GM23338 (cell line): ENCODE measurements around the gene NTN1. TPM values are rescaled to one million over a fixed set of nuclear protein-coding genes. Genes with fewer than 3 reads are reported as not detected.

Experiments
- ATAC-seq: fragments of 200-7000 bp; cut with Tn5 transposase; 3 replicates; pipeline ENCODE4 v1.9.1; 2020
- DNase-seq: peaks from one replicate; pipeline ENCODE4 v3.0.0-alpha.2; 2015; ENCODE audit warnings: low spot score
- H2AFZ ChIP-seq: fragments of 200-600 bp; sonication (generic); 2 replicates; pipeline ENCODE4 v1.8.0; 2016; ENCODE audit warnings: antibody characterized with exemption, mild to moderate bottlenecking, moderate library complexity
- H3F3A ChIP-seq: fragments of 200-600 bp; sonication (generic); replicated peaks from 2 replicates; pipeline ENCODE4 v1.8.0; 2017; ENCODE audit warnings: antibody characterized with exemption, mixed run types, low read depth
- H3K27ac ChIP-seq: fragments of 200-600 bp; sonication (generic); 2 replicates; pipeline ENCODE4 v1.6.1; 2016; ENCODE audit warnings: low read depth
- H3K27me3 ChIP-seq: fragments of 200-600 bp; sonication (generic); 2 replicates; pipeline ENCODE4 v1.8.0; 2016; ENCODE audit warnings: mild to moderate bottlenecking, mixed run types, moderate library complexity; ENCODE audit not compliant: insufficient read depth
- H3K36me3 ChIP-seq: fragments of 200-600 bp; sonication (generic); 2 replicates; pipeline ENCODE4 v1.8.0; 2016; ENCODE audit warnings: mild to moderate bottlenecking; ENCODE audit not compliant: insufficient read depth
- H3K4me1 ChIP-seq: fragments of 200-600 bp; sonication (generic); 2 replicates; pipeline ENCODE4 v1.8.0; 2016; ENCODE audit warnings: mild to moderate bottlenecking, moderate library complexity; ENCODE audit not compliant: insufficient read depth
- H3K4me2 ChIP-seq: fragments of 200-600 bp; sonication (generic); 2 replicates; pipeline ENCODE4 v1.7.1; 2017; ENCODE audit warnings: mixed run types
- H3K4me3 ChIP-seq: fragments of 200-600 bp; sonication (generic); 2 replicates; pipeline ENCODE4 v1.6.1; 2016; ENCODE audit warnings: mixed run types
- H3K79me2 ChIP-seq: fragments of 200-600 bp; sonication (generic); replicated peaks from 2 replicates; pipeline ENCODE4 v1.8.0; 2017; ENCODE audit warnings: mild to moderate bottlenecking; ENCODE audit not compliant: insufficient read depth
- H3K9me2 ChIP-seq: fragments of 200-600 bp; sonication (generic); 2 replicates; pipeline ENCODE4 v1.8.0; 2017; ENCODE audit not compliant: insufficient read depth
- H4K20me1 ChIP-seq: fragments of 200-600 bp; sonication (generic); replicated peaks from 2 replicates; pipeline ENCODE4 v1.8.0; 2017; ENCODE audit warnings: mild to moderate bottlenecking; ENCODE audit not compliant: insufficient read depth
- H3K27ac Mint-ChIP-seq: 2 replicates; pipeline ENCODE4 v1.8.0; 2020; ENCODE audit warnings: inconsistent platforms, mild to moderate bottlenecking, moderate library complexity, mixed read lengths
- H3K27me3 Mint-ChIP-seq: 3 replicates; pipeline ENCODE4 v1.8.0; 2022; ENCODE audit warnings: low read depth, mild to moderate bottlenecking, moderate library complexity, mixed read lengths, inconsistent platforms; ENCODE audit not compliant: insufficient read depth, poor library complexity
- H3K36me3 Mint-ChIP-seq: 3 replicates; pipeline ENCODE4 v1.8.0; 2021; ENCODE audit warnings: low read depth, mild to moderate bottlenecking, inconsistent platforms, moderate library complexity, mixed read lengths
- H3K4me1 Mint-ChIP-seq: 3 replicates; pipeline ENCODE4 v1.8.0; 2020; ENCODE audit warnings: mild to moderate bottlenecking, inconsistent platforms, mixed read lengths
- H3K4me3 Mint-ChIP-seq: 3 replicates; pipeline ENCODE4 v1.8.0; 2021; ENCODE audit warnings: moderate library complexity, mild to moderate bottlenecking, inconsistent platforms, mixed read lengths
- H3K9me3 Mint-ChIP-seq: 3 replicates; pipeline ENCODE4 v1.8.0; 2020; ENCODE audit warnings: moderate library complexity, mild to moderate bottlenecking, inconsistent platforms, mixed read lengths
- CREB1 ChIP-seq: fragments of 250-450 bp; sonication (Bioruptor Pico); IDR thresholded peaks from 2 replicates; pipeline ENCODE4 v1.5.0; 2020; ENCODE audit warnings: low read depth, mild to moderate bottlenecking, moderate library complexity
- EZH2 ChIP-seq: fragments of 200-600 bp; sonication (generic); IDR thresholded peaks from one replicate; pipeline ENCODE4 v1.8.0; 2017; ENCODE audit warnings: antibody characterized with exemption, mild to moderate bottlenecking, low read depth; ENCODE audit not compliant: unreplicated experiment
- EZH2phosphoT487 ChIP-seq: fragments of 200-600 bp; sonication (generic); IDR thresholded peaks from one replicate; pipeline ENCODE4 v1.8.1; 2018; ENCODE audit warnings: antibody characterized with exemption; ENCODE audit not compliant: unreplicated experiment
- NANOG ChIP-seq: IDR thresholded peaks from 2 replicates; pipeline ENCODE4 v1.6.1; 2016; ENCODE audit warnings: antibody characterized with exemption, borderline replicate concordance
- POLR2AphosphoS5 ChIP-seq: IDR thresholded peaks from 2 replicates; pipeline ENCODE4 v1.6.1; 2016; ENCODE audit warnings: antibody characterized with exemption, low read depth
- REST ChIP-seq: IDR thresholded peaks from one replicate; pipeline ENCODE4 v1.6.1; 2018; ENCODE audit warnings: antibody characterized with exemption; ENCODE audit not compliant: unreplicated experiment
- STAT1 ChIP-seq: IDR thresholded peaks from one replicate; pipeline ENCODE4 v1.6.1; 2016; ENCODE audit warnings: antibody characterized with exemption; ENCODE audit not compliant: unreplicated experiment
- ZNF114 ChIP-seq: fragments of 250-450 bp; sonication (Bioruptor Pico); IDR thresholded peaks from 2 replicates; pipeline ENCODE4 v1.5.0; 2020; ENCODE audit warnings: mild to moderate bottlenecking, moderate library complexity
- ZNF331 ChIP-seq: fragments of 250-450 bp; sonication (Bioruptor Pico); IDR thresholded peaks from 2 replicates; pipeline ENCODE4 v1.5.0; 2020; ENCODE audit warnings: low read depth, mild to moderate bottlenecking, moderate library complexity
- polyA plus RNA-seq: library from polyadenylated mRNA; unstranded; fragments of >200 nt; fragmentation: Nextera tagmentation; extraction: Ambion mirVana; gene quantifications from 2 replicates; pipeline ENCODE4 v1.2.1, GENCODE V29; 2016
- total RNA-seq: library from RNA; depleted of rRNA; stranded (reverse); fragments of >200 nt; shearing (Covaris generic); gene quantifications from 2 replicates; pipeline ENCODE4 v1.2.3, GENCODE V29; 2014
- TF ChIP-seq, protein P1 (sequence below): IDR thresholded peaks from 2 replicates; pipeline ENCODE4 v1.6.1; 2016; ENCODE audit warnings: antibody characterized with exemption
- TF ChIP-seq, protein P2 (sequence below): fragments of 250-450 bp; sonication (Bioruptor Pico); IDR thresholded peaks from 2 replicates; pipeline ENCODE4 v1.5.0; 2020; ENCODE audit warnings: mild to moderate bottlenecking, moderate library complexity
- TF ChIP-seq, protein P3 (sequence below), 2 experiments: fragments of 200-600 bp in 1 of 2; sonication (generic) in 1 of 2; conservative IDR thresholded peaks; 2 replicates each; pipeline versions ENCODE4 v1.5.1 to v1.6.1; 2016 to 2017; ENCODE audit warnings: antibody characterized with exemption in 2 of 2, low read depth in 2 of 2, mild to moderate bottlenecking in 2 of 2, moderate library complexity in 1 of 2

The NTN1 gene
- total and polyA plus RNA-seq, 2 experiments from 2014 or later, result 0.57 to 2.6 TPM

- TF ChIP-seq NANOG (no peak), POLR2AphosphoS5 (no peak), EZH2phosphoT487 (no peak), REST (no peak), ZNF331 (no peak), CREB1 (CRISPR knock-in tag) (no peak), STAT1 (no peak)
These were observed 153.0 kb downstream of the NTN1 start (continued) for GRCh38 chr17:9174312-9174711.

DNA sequence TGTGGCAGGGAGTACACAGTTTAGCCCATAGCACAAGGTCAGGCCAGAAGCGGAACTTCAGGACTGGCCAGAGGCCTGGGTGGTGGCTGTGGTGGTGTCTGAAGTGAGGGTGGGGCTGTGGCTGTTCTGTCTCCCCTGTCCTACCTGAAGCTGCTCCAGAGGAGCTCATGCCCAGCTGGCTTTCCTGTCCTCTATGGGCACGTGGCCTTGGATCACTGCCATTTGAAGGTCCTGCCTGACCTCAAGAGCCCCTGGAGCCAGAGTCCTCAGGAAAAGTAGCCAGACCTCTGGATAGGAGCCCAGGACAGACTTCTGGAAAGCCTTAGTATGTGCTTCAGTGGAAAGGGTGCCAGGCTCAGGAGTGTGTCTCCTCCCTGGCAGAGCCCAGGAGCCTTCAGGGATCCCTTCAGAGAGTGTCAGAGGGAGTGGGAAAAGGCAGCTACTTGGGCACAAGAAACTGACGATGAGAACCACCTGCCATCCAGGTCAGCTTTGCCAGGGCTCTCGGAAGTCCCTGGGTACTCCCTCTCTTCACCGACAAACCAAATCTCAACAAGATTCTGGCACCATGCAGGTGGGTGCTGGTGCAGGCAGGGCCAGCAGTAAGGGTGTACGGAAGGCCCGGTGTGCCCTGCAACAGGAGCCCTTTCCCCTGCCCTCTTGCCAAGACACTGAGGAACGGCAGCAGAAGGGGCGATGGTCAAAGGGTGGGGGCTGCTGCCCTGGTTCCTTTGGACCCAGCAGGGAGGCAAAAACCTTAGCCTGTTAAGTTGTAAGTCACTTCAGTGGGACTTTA lies 153.7 kb downstream of the NTN1 start:
- no peaks in the 10 kb centered on the region for H4K20me1 ChIP-seq
- no peak for ATAC-seq
- Mint-ChIP-seq H3K27ac (no peak overlapping the region), H3K4me3 (no peak overlapping the region), H3K36me3 (no peaks in the 10 kb centered on the region; the same call in 2 of the 3 replicates), H3K4me1 (peaks cover 23% of the 10 kb centered on the region), H3K27me3 (peaks cover 9% of the 10 kb centered on the region), H3K9me3 (peaks cover 9% of the 10 kb centered on the region; the same call in 2 of the 3 replicates)
- H3K27me3 ChIP-seq, result no peaks in the 10 kb centered on the region
- H3K9me2 ChIP-seq, result no peaks in the 10 kb centered on the region
- no peaks in the 10 kb centered on the region for H3F3A ChIP-seq
- no peaks in the 10 kb centered on the region for H3K79me2 ChIP-seq
- no peak overlapping the region for H3K4me2 ChIP-seq
- no peak for DNase-seq
- no peak overlapping the region for H2AFZ ChIP-seq
- no peak overlapping the region for H3K27ac ChIP-seq
- no peak overlapping the region for H3K4me3 ChIP-seq
- no peaks in the 10 kb centered on the region for H3K36me3 ChIP-seq
- peaks cover 14% of the 10 kb centered on the region for H3K4me1 ChIP-seq
- TF ChIP-seq, protein P1, sequence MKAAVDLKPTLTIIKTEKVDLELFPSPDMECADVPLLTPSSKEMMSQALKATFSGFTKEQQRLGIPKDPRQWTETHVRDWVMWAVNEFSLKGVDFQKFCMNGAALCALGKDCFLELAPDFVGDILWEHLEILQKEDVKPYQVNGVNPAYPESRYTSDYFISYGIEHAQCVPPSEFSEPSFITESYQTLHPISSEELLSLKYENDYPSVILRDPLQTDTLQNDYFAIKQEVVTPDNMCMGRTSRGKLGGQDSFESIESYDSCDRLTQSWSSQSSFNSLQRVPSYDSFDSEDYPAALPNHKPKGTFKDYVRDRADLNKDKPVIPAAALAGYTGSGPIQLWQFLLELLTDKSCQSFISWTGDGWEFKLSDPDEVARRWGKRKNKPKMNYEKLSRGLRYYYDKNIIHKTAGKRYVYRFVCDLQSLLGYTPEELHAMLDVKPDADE, result no peak
- no peak for TF ChIP-seq STAT1
- TF ChIP-seq EZH2, result no peak
- TF ChIP-seq, protein P2, sequence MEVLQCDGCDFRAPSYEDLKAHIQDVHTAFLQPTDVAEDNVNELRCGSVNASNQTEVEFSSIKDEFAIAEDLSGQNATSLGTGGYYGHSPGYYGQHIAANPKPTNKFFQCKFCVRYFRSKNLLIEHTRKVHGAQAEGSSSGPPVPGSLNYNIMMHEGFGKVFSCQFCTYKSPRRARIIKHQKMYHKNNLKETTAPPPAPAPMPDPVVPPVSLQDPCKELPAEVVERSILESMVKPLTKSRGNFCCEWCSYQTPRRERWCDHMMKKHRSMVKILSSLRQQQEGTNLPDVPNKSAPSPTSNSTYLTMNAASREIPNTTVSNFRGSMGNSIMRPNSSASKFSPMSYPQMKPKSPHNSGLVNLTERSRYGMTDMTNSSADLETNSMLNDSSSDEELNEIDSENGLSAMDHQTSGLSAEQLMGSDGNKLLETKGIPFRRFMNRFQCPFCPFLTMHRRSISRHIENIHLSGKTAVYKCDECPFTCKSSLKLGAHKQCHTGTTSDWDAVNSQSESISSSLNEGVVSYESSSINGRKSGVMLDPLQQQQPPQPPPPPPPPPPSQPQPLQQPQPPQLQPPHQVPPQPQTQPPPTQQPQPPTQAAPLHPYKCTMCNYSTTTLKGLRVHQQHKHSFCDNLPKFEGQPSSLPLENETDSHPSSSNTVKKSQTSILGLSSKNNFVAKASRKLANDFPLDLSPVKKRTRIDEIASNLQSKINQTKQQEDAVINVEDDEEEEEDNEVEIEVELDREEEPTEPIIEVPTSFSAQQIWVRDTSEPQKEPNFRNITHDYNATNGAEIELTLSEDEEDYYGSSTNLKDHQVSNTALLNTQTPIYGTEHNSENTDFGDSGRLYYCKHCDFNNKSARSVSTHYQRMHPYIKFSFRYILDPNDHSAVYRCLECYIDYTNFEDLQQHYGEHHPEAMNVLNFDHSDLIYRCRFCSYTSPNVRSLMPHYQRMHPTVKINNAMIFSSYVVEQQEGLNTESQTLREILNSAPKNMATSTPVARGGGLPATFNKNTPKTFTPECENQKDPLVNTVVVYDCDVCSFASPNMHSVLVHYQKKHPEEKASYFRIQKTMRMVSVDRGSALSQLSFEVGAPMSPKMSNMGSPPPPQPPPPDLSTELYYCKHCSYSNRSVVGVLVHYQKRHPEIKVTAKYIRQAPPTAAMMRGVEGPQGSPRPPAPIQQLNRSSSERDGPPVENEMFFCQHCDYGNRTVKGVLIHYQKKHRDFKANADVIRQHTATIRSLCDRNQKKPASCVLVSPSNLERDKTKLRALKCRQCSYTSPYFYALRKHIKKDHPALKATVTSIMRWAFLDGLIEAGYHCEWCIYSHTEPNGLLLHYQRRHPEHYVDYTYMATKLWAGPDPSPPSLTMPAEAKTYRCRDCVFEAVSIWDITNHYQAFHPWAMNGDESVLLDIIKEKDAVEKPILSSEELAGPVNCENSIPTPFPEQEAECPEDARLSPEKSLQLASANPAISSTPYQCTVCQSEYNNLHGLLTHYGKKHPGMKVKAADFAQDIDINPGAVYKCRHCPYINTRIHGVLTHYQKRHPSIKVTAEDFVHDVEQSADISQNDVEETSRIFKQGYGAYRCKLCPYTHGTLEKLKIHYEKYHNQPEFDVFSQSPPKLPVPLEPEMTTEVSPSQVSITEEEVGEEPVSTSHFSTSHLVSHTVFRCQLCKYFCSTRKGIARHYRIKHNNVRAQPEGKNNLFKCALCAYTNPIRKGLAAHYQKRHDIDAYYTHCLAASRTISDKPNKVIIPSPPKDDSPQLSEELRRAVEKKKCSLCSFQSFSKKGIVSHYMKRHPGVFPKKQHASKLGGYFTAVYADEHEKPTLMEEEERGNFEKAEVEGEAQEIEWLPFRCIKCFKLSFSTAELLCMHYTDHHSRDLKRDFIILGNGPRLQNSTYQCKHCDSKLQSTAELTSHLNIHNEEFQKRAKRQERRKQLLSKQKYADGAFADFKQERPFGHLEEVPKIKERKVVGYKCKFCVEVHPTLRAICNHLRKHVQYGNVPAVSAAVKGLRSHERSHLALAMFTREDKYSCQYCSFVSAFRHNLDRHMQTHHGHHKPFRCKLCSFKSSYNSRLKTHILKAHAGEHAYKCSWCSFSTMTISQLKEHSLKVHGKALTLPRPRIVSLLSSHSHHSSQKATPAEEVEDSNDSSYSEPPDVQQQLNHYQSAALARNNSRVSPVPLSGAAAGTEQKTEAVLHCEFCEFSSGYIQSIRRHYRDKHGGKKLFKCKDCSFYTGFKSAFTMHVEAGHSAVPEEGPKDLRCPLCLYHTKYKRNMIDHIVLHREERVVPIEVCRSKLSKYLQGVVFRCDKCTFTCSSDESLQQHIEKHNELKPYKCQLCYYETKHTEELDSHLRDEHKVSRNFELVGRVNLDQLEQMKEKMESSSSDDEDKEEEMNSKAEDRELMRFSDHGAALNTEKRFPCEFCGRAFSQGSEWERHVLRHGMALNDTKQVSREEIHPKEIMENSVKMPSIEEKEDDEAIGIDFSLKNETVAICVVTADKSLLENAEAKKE (CRISPR knock-in tag), result no peak
- TF ChIP-seq NANOG, result no peak
- TF ChIP-seq, protein P3, sequence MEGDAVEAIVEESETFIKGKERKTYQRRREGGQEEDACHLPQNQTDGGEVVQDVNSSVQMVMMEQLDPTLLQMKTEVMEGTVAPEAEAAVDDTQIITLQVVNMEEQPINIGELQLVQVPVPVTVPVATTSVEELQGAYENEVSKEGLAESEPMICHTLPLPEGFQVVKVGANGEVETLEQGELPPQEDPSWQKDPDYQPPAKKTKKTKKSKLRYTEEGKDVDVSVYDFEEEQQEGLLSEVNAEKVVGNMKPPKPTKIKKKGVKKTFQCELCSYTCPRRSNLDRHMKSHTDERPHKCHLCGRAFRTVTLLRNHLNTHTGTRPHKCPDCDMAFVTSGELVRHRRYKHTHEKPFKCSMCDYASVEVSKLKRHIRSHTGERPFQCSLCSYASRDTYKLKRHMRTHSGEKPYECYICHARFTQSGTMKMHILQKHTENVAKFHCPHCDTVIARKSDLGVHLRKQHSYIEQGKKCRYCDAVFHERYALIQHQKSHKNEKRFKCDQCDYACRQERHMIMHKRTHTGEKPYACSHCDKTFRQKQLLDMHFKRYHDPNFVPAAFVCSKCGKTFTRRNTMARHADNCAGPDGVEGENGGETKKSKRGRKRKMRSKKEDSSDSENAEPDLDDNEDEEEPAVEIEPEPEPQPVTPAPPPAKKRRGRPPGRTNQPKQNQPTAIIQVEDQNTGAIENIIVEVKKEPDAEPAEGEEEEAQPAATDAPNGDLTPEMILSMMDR (conservative IDR thresholded peaks at IDR 0.05; ENCODE audit: low read depth in 2 of 2), result no peak
- no peak for TF ChIP-seq EZH2phosphoT487
- TF ChIP-seq ZNF114 (CRISPR knock-in tag), result no peak
